ENCODE measurements around the gene CSAD.
"Not testable (repeated sequence)": the region's sequence is repeated elsewhere in the genome, so short reads cannot be mapped to it uniquely, and the experiment has no call there.

CSAD gene

DNA sequence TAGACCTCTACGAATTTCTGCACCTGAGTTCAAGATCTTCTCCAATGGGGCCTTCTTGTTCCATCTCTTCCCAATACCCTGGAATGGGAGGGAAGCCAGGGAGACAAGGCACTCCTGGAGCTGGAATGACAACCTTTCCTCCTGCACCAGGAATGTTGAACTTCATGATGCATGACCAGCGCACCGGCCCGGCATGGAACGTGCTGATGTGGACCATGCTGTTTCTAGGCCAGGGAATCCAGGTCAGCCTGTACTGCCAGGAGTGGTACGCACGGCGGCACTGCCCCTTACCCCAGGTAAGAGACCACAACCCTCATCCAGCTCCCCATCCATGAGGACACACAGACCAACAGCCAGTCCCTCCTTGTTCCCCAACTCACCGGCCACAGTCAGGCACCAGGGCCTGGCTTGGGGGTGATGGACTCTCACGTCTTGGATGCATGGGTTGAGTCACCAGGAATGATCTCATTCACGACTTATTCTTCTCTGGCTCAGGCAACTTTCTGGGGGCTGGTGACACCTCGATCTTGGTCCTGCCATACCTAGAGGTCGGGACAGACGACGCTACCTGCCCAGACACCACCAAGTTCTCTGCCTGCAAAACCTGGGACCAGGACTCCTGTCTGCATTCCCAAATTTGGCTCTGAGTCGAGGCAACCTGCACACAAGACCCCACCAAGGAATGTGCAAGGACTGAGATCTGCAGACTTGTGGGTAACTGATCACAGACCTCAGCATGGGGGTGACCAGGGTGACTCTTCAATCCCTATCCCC lies 57.0 kb downstream of the CSAD start:
- Histone ChIP-seq H3K4me3 (ENCODE audit: low read length) (no peak overlapping the region), H3K27me3 (ENCODE audit: insufficient read depth, low read length) (peaks cover 18% of the 10 kb centered on the region), H3K36me3 (ENCODE audit: insufficient read depth, low read depth, low read length) (no peaks in the 10 kb centered on the region), H3K27ac (ENCODE audit: low read length) (no peak overlapping the region), H3K4me1 (ENCODE audit: insufficient read depth, low read length) (no peaks in the 10 kb centered on the region), H3K9ac (ENCODE audit: low read depth, low read length) (no peak overlapping the region), H3K9me3 (ENCODE audit: insufficient read depth, low read depth, low read length) (no peaks in the 10 kb centered on the region)

DNA sequence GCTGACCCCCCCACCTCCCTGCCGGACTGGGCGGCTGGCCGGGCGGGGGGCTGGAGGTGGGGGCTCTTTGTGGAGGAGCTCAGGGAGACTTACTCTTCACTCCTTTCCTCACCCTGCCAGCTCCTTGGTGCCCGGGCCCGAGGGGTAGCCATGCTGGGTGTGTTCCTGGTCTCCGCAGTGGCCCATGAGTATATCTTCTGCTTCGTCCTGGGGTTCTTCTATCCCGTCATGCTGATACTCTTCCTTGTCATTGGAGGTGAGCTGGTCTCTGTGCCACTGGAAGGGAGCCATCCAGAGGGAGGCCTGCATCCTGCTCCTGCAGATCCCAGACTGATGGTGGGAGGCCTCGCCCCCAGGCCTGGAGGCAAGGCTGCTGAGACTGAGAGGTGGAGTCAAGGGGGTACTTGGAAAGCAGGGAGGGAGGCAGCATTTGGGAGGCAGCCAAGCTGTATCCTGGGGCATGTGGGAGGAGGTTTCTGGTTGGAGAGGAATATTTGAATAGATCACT lies 57.7 kb downstream of the CSAD start:
- H3K9me3 ChIP-seq (ENCODE audit: insufficient read depth, low read depth, low read length), result no peaks in the 10 kb centered on the region
- H3K9ac ChIP-seq (ENCODE audit: low read depth, low read length), result no peak overlapping the region
- no peaks in the 10 kb centered on the region for H3K4me1 ChIP-seq (ENCODE audit: insufficient read depth, low read length)
- no peak overlapping the region for H3K4me3 ChIP-seq (ENCODE audit: low read length)
- H3K36me3 ChIP-seq (ENCODE audit: insufficient read depth, low read depth, low read length), result no peaks in the 10 kb centered on the region
- H3K27ac ChIP-seq (ENCODE audit: low read length), result no peak overlapping the region
- H3K27me3 ChIP-seq (ENCODE audit: insufficient read depth, low read length), result peaks cover 17% of the 10 kb centered on the region

DNA sequence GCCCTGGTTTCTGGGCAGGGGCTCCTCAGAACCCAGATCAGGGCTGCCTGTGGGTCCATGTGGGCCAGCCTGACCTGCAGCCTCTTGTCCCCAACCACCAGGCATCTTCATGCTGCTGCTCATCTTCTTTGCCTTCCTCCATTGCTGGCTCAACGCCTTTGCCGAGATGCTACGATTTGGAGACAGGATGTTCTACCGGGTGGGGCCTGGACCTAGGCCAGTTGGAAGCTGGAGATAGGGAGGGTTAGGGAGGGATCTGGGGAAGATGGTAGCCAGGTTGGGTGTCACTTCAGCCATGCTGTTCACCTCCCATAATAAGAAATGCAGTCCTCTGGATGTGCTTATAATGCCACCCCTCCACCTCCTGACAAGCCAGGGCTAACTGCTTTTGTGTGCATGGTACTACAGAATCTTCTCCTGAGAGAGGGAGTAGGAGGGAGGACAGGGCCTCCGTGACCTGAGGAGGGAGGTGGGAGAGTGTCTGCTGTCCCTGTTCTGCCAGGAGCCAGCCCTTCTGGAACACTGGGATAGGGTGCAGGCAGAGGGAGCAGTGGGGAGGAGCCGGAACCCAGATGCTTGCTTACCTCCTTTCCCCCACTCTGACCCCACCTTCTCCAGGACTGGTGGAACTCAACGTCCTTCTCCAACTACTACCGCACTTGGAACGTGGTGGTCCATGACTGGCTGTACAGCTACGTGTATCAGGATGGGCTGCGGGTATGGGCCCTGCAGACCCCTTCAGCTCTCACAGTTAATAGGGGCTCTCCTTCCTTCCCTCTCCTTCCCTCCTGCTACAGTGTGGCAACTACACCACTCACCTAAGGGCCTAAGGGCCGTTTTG lies 59.8 kb downstream of the CSAD start:
- Histone ChIP-seq H3K4me3 (ENCODE audit: low read length) (no peak overlapping the region), H3K27me3 (ENCODE audit: insufficient read depth, low read length) (peaks cover 7% of the 10 kb centered on the region), H3K27ac (ENCODE audit: low read length) (no peak overlapping the region), H3K9me3 (ENCODE audit: insufficient read depth, low read depth, low read length) (no peaks in the 10 kb centered on the region), H3K4me1 (ENCODE audit: insufficient read depth, low read length) (no peaks in the 10 kb centered on the region), H3K9ac (ENCODE audit: low read depth, low read length) (no peak overlapping the region), H3K36me3 (ENCODE audit: insufficient read depth, low read depth, low read length) (no peaks in the 10 kb centered on the region)

DNA sequence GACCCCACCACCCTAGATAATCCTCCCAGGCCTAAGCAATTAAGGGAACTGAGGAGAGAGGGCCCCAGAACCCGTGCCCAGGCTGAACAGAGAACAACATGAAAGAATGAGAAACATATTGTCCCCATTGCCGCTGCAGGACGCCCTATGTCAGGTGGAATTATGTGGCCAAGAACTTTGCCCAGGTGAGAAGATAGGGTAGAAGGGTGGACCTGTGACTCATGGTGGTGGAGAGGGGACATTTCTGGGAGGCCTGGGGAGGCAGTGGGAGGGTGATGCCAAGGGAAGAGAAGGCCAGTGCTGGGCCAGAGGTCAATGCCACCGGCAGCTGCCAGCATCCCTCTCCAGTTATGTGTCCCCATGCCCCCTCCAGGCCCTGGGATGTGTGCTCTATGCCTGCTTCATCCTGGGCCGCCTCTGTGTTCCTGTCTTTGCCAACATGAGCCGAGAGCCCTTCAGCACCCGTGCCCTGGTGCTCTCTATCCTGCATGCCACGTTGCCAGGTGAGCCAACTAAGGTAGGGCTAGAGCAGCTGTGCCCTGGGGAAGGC lies 61.9 kb downstream of the CSAD start:
- Histone ChIP-seq H3K4me1 (ENCODE audit: insufficient read depth, low read length) (no peaks in the 10 kb centered on the region), H3K27ac (ENCODE audit: low read length) (no peak overlapping the region), H3K9me3 (ENCODE audit: insufficient read depth, low read depth, low read length) (no peaks in the 10 kb centered on the region), H3K27me3 (ENCODE audit: insufficient read depth, low read length) (no peaks in the 10 kb centered on the region; the same call in 1 of the 2 replicates), H3K9ac (ENCODE audit: low read depth, low read length) (no peak overlapping the region), H3K36me3 (ENCODE audit: insufficient read depth, low read depth, low read length) (no peaks in the 10 kb centered on the region), H3K4me3 (ENCODE audit: low read length) (no peak overlapping the region)

DNA sequence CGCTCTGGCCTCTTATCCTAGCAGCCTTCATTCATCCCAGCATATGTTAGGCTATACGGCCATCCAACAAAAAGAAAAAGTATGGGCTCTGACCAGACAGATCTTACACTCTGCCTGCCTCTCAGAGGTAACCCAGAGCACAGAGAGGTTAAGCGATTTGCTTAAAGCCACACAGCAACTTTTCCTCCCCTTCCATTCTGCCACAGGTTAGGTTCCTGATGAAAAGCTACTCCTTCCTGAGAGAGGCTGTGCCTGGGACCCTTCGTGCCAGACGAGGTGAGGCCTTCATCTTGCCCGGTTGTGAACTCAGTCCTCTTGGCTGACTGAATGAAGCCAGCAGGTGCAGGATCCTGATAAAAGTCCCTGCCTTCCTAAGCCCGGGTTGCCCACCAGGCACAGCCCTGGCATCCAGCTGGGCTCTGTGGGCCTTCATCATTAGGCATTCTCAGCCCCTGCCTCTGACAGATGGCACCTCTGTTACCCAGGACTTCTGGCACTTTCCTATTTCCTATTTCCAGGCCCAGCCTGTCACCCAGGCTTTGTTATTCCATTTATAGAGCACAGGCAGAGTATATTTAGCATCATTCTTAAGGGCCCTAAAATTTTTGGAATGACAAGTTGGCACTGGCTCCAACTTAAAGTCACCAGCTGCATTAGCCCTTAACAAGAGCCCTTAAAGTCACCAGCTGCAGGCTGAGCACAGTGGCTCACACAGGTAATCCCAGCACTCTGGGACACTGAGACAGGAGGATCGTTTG lies 64.7 kb downstream of the CSAD start:
- Histone ChIP-seq H3K4me3 (ENCODE audit: low read length) (no peak overlapping the region), H3K9ac (ENCODE audit: low read depth, low read length) (no peak overlapping the region), H3K36me3 (ENCODE audit: insufficient read depth, low read depth, low read length) (no peaks in the 10 kb centered on the region), H3K27me3 (ENCODE audit: insufficient read depth, low read length) (no peaks in the 10 kb centered on the region; the same call in 1 of the 2 replicates), H3K27ac (ENCODE audit: low read length) (no peak overlapping the region), H3K9me3 (ENCODE audit: insufficient read depth, low read depth, low read length) (no peaks in the 10 kb centered on the region), H3K4me1 (ENCODE audit: insufficient read depth, low read length) (no peaks in the 10 kb centered on the region)

DNA sequence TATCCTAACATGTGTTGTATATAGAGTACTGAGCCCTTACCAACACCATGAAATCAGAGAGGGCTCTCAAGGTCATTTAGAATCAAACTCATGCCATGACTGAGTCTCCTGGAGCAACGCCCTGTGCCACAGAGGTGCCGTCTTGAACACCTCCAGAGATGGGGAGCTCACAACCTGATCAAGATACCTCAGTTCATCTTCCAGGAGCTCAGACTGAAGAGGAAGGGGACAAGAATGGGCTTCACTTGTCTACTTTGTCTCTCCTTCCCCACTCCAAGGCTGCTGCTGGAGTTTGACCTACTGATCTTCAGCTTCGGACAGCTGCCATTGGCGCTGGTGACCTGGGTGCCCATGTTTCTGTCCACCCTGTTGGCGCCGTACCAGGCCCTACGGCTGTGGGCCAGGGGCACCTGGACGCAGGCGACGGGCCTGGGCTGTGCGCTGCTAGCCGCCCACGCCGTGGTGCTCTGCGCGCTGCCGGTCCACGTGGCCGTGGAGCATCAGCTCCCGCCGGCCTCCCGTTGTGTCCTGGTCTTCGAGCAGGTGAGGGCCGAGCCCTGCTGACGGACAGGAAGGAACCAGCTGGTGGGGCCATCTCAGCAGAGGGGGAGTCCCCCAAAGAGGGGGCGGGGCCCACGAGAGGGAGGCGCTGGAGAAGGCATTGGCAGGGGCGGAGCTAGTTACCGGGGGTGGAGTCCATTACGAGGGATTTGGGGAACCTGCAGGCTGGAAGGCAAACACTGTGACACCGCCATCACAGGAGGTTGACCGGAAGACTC lies 65.4 kb downstream of the CSAD start:
- H3K27ac ChIP-seq (ENCODE audit: low read length), result no peak overlapping the region
- H3K4me1 ChIP-seq (ENCODE audit: insufficient read depth, low read length), result no peaks in the 10 kb centered on the region
- no peaks in the 10 kb centered on the region for H3K9me3 ChIP-seq (ENCODE audit: insufficient read depth, low read depth, low read length)
- no peak overlapping the region for H3K9ac ChIP-seq (ENCODE audit: low read depth, low read length)
- H3K4me3 ChIP-seq (ENCODE audit: low read length), result no peak overlapping the region
- no peaks in the 10 kb centered on the region for H3K36me3 ChIP-seq (ENCODE audit: insufficient read depth, low read depth, low read length)
- no peaks in the 10 kb centered on the region; the same call in 1 of the 2 replicates for H3K27me3 ChIP-seq (ENCODE audit: insufficient read depth, low read length)

DNA sequence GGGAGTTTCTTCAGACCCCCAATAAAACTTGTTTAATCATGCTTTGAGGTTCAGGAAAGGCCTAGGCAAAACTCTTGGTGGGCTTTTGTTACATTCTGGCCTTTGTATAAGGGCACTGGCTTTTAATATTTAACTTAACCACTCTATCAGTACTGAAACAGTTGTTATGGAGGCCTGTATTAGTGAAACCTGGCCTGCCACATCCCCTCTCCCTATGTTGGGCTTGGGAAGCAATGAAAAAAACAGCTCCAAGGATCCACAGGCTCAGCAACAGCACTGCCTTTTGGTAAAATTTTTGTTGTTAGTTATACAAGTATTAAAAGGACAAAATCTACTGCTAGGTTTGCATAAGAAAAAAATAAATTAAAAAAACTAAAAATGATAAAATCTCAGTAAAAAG lies 66.8 kb downstream of the CSAD start:
- Histone ChIP-seq H3K9me3 (ENCODE audit: insufficient read depth, low read depth, low read length) (no peaks in the 10 kb centered on the region), H3K27ac (ENCODE audit: low read length) (no peak overlapping the region), H3K36me3 (ENCODE audit: insufficient read depth, low read depth, low read length) (no peaks in the 10 kb centered on the region), H3K4me1 (ENCODE audit: insufficient read depth, low read length) (no peaks in the 10 kb centered on the region), H3K4me3 (ENCODE audit: low read length) (no peak overlapping the region), H3K27me3 (ENCODE audit: insufficient read depth, low read length) (no peaks in the 10 kb centered on the region; the same call in 1 of the 2 replicates), H3K9ac (ENCODE audit: low read depth, low read length) (no peak overlapping the region)

DNA sequence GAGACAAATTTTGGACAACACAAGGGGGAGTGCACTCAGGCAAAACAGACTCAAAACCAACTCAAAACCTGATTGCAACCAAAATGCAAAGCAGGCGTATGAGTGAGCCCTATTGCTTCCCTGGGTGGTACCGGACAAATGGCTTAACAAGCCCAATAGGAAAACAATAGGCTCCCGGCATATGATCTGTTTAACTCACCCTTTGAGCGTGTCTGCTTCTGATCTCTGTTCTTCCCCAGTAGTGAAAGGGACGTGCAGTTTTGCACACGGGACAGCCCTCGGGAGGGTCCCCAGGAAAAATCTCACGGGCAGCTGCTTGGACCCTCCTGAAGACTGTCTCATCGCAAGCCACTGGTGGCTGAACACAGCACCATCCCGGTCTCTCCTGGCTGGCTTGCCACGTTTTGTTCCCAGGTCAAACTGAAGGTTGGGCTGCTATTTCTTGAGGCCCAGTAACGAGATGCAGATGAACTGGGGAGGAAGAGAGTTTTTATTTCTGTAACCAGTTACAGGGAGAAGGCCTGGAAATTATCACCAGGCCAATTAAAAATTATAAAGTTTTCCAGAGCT lies 67.5 kb downstream of the CSAD start:
- H3K4me3 ChIP-seq (ENCODE audit: low read length), result no peak overlapping the region
- H3K36me3 ChIP-seq (ENCODE audit: insufficient read depth, low read depth, low read length), result no peaks in the 10 kb centered on the region
- no peak overlapping the region for H3K27ac ChIP-seq (ENCODE audit: low read length)
- H3K27me3 ChIP-seq (ENCODE audit: insufficient read depth, low read length), result no peaks in the 10 kb centered on the region
- no peak overlapping the region for H3K9ac ChIP-seq (ENCODE audit: low read depth, low read length)
- H3K9me3 ChIP-seq (ENCODE audit: insufficient read depth, low read depth, low read length), result peaks cover 3% of the 10 kb centered on the region; the same call in 1 of the 2 replicates
- no peaks in the 10 kb centered on the region for H3K4me1 ChIP-seq (ENCODE audit: insufficient read depth, low read length)

DNA sequence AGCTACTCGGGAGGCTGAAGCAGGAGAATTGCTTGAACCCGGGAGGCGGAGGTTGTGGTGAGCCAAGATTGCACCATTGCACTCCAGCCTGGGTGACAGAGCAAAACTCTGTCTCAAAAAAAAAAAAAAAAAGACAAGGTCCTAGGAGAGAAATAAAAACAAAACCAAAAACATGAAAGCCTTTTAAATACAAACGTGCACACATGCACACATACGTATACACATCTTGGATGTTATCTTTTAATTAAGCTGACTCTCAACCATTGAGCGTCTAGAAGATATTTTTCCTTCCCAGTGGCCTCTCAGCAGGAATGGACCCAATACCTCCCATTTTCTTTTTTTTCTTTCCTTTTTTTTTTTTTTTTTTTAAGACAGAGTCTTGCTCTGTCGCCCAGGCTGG lies 68.3 kb downstream of the CSAD start:
- not testable (repeated sequence) for H3K9ac ChIP-seq (ENCODE audit: low read depth, low read length); H3K4me3 ChIP-seq (ENCODE audit: low read length); H3K9me3 ChIP-seq (ENCODE audit: insufficient read depth, low read depth, low read length); H3K27ac ChIP-seq (ENCODE audit: low read length); H3K27me3 ChIP-seq (ENCODE audit: insufficient read depth, low read length); H3K36me3 ChIP-seq (ENCODE audit: insufficient read depth, low read depth, low read length); H3K4me1 ChIP-seq (ENCODE audit: insufficient read depth, low read length)

Measured in iPS-20b (cell line).